Fibroblast of lung (primary cell): Measurements from ENCODE around the gene ATPAF2.

Experiments used
- CTCF ChIP-seq, 2 donors: IDR thresholded peaks in 1 of 2; conservative IDR thresholded peaks in 1 of 2; 1 replicate in 1 of 2; 2 replicates in 1 of 2; pipeline ENCODE4 v1.5.1; 2011 to 2012; ENCODE audit warnings: low read length in 2 of 2, control low read depth in 1 of 2, inconsistent platforms in 1 of 2, low read depth in 1 of 2, mild to moderate bottlenecking in 1 of 2
- EZH2 ChIP-seq: IDR thresholded peaks from 2 replicates; pipeline ENCODE4 v1.5.1; 2012; ENCODE audit warnings: low read length, control low read depth, mild to moderate bottlenecking; ENCODE audit errors: missing control alignments

DNA sequence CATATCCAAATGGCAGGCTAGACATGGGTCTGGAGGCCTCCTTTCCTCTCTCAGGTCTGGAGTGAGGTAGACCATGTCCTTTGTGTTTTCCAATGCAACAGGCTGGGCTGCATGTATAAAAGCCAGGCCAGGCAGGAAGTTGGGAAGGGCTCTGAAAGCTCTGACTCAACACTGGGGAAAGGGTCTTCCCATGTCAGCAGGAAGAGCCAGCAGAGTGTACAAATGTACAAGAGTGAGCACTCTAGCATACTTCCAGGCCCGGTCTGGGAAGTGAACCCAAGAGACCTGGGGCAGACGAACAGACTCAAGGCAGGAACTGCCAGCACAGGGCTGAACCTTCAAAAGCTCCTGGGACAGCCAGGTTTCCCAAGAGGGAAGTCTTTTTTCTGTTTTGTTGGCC, 7.0 kb downstream of the ATPAF2 start:
- TF ChIP-seq CTCF (conservative IDR thresholded peaks at IDR 0.05 in 1 of 2, IDR thresholded peaks at IDR 0.05 in 1 of 2; ENCODE audit: low read depth in 1 of 2, low read length in 2 of 2): no peak
- TF ChIP-seq EZH2: no peak
